ENCODE results near the gene ZDBF2.

Gene ZDBF2

DNA sequence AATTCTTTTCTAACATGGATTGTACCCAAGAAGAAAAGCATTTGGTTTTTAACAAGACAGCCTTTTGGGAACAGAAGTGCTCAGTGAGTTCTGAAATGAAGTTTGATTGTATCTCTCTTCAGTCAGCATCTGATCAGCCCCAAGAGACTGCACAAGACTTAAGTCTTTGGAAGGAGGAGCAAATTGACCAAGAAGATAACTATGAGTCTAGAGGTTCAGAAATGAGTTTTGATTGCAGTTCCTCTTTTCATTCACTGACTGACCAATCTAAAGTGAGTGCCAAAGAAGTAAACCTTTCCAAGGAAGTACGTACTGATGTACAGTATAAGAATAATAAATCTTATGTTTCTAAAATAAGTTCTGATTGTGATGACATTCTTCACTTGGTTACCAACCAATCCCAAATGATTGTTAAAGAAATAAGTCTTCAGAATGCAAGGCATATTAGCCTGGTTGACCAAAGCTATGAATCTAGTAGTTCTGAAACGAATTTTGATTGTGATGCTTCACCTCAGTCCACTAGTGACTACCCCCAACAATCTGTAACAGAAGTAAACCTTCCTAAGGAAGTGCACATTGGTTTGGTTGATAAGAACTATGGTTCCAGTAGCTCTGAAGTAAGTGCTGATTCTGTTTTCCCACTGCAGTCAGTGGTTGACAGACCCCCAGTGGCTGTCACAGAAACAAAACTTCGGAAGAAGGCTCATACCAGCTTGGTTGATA lies 31.2 kb downstream of the ZDBF2 start:
- Histone ChIP-seq H3K36me3 (ENCODE audit: control insufficient read depth, insufficient read depth, low read length) (no peaks in the 10 kb centered on the region), H3K9ac (ENCODE audit: low read length) (no peak overlapping the region), H3K27ac (ENCODE audit: low read depth, low read length) (no peak overlapping the region), H3K4me3 (ENCODE audit: low read length) (no peak overlapping the region), H3K27me3 (ENCODE audit: control insufficient read depth, insufficient read depth, low read length) (no peaks in the 10 kb centered on the region), H3K4me1 (ENCODE audit: control insufficient read depth, insufficient read depth, low read length) (no peaks in the 10 kb centered on the region)

DNA sequence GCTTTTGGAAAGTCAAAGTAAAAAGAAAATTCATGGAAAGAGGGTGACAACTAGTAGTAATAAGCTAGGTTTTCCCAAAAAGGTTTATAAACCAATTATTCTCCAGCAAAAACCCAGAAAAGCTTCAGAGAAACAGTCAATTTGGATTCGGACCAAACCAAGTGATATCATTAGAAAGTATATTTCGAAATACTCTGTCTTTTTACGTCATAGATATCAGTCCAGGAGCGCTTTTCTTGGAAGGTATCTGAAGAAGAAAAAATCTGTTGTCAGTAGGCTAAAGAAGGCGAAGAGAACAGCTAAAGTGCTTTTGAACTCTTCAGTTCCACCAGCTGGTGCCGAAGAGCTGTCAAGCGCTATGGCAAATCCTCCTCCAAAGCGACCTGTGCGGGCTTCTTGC lies 36.6 kb downstream of the ZDBF2 start:
- no peak overlapping the region for H3K4me3 ChIP-seq (ENCODE audit: low read length)
- H3K27me3 ChIP-seq (ENCODE audit: control insufficient read depth, insufficient read depth, low read length), result no peaks in the 10 kb centered on the region
- no peaks in the 10 kb centered on the region for H3K36me3 ChIP-seq (ENCODE audit: control insufficient read depth, insufficient read depth, low read length)
- no peaks in the 10 kb centered on the region for H3K4me1 ChIP-seq (ENCODE audit: control insufficient read depth, insufficient read depth, low read length)
- H3K27ac ChIP-seq (ENCODE audit: low read depth, low read length), result no peak overlapping the region
- H3K9ac ChIP-seq (ENCODE audit: low read length), result no peak overlapping the region

DNA sequence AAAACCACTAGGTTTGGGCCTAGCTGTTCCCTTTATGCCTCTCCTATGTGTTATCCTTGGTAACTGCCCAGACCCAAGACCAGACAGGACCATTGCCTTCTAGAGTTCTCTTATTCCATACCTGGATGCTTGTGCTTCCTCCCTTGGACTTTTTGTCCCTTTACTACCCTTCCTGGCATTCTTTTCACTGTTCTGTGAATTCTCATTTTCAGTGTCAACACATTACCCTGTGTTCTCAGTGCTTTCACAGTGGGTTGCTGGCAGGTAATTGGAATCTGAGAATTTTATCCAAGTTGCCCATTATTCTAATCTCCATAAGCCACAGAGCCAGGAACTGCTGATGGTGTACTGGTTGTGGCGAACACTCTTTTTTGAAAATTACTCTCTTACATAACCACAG lies 41.7 kb downstream of the ZDBF2 start:
- H3K27me3 ChIP-seq (ENCODE audit: control insufficient read depth, insufficient read depth, low read length), result no peaks in the 10 kb centered on the region
- H3K4me3 ChIP-seq (ENCODE audit: low read length), result no peak overlapping the region
- H3K9ac ChIP-seq (ENCODE audit: low read length), result no peak overlapping the region
- no peaks in the 10 kb centered on the region for H3K36me3 ChIP-seq (ENCODE audit: control insufficient read depth, insufficient read depth, low read length)
- no peaks in the 10 kb centered on the region for H3K4me1 ChIP-seq (ENCODE audit: control insufficient read depth, insufficient read depth, low read length)
- H3K27ac ChIP-seq (ENCODE audit: low read depth, low read length), result no peak overlapping the region

DNA sequence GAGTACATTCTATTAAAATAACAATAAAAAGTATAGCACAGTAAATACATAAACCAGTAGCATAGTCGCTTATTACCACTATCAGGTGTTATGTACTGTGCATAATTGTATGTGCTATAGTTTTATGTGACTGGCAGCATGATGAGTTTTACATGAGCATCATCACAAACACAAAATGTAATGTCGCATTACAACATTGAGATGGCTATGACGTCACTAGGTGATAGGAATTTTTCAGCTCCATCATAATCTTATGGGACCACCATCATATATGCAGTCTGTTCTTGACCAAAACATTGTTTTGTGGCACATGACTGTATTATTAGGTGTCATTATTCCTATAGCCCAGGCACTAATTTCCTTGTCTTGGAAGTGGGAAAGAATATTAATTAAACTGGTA lies 48.6 kb downstream of the ZDBF2 start:
- no peak overlapping the region for H3K9ac ChIP-seq (ENCODE audit: low read length)
- H3K4me1 ChIP-seq (ENCODE audit: control insufficient read depth, insufficient read depth, low read length), result no peaks in the 10 kb centered on the region
- no peaks in the 10 kb centered on the region for H3K27me3 ChIP-seq (ENCODE audit: control insufficient read depth, insufficient read depth, low read length)
- no peak overlapping the region for H3K27ac ChIP-seq (ENCODE audit: low read depth, low read length)
- no peak overlapping the region for H3K4me3 ChIP-seq (ENCODE audit: low read length)
- no peaks in the 10 kb centered on the region for H3K36me3 ChIP-seq (ENCODE audit: control insufficient read depth, insufficient read depth, low read length)

DNA sequence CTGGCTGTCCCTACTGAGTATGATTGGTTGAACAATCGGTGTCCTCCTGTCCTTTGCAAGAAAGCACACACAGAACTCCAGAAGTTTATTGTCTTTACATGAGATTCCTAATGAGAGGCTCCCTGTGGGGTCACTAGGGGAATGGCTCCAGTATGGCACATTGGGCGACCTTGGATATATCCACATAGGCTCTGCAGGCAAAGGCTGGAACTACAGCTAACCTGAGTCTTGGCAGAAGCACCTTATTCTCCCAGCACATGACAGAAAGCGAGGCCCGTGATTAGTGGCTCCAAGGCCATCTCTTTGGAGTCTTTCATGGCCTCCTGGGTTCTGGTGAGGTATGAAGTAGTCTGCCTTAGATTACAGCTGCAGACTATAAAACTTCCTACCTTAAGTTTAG lies 49.0 kb downstream of the ZDBF2 start:
- no peak overlapping the region for H3K27ac ChIP-seq (ENCODE audit: low read depth, low read length)
- H3K4me3 ChIP-seq (ENCODE audit: low read length), result no peak overlapping the region
- H3K36me3 ChIP-seq (ENCODE audit: control insufficient read depth, insufficient read depth, low read length), result no peaks in the 10 kb centered on the region
- H3K27me3 ChIP-seq (ENCODE audit: control insufficient read depth, insufficient read depth, low read length), result no peaks in the 10 kb centered on the region
- H3K9ac ChIP-seq (ENCODE audit: low read length), result no peak overlapping the region
- no peaks in the 10 kb centered on the region for H3K4me1 ChIP-seq (ENCODE audit: control insufficient read depth, insufficient read depth, low read length)

DNA sequence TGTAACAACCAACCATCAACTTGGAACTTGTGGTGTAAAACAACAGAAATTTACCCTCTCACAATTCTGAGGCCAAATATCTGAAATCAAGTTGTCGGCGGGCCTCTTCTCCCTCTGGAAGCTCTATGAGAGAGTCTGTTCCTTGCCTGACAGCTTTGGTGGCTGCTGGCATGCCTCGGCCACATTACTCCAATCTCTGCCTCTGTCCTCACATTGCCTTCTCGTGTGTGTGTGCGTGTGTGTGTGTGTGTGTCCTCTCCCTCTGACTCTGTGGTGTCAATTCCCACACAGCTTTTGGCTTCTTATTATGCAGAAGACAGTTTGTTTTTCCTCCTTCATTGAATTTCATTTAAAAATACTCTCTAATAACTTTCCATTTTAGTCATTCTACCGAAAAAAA lies 50.4 kb downstream of the ZDBF2 start:
- H3K9ac ChIP-seq (ENCODE audit: low read length), result no peak overlapping the region
- H3K4me1 ChIP-seq (ENCODE audit: control insufficient read depth, insufficient read depth, low read length), result no peaks in the 10 kb centered on the region
- H3K4me3 ChIP-seq (ENCODE audit: low read length), result no peak overlapping the region

DNA sequence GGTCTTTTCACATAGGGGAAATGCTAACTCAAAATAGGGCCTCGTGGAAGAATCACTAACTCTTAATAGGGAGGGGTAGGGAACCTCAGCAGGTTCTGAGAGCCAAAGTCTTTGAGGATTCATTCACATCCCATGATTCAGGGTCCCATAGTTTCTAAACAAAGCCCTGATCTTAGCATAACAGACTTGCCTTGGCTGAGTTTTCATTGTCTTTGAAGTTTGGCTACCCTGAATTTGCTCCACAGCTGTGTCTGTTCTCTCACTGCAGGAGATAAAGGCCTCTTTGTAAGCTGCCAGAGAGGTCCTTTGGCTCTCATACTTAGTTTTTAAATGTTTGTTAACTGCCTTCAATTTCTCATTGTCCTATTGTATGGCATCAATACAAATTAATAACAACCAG lies 54.5 kb downstream of the ZDBF2 start:
- H3K27me3 ChIP-seq (ENCODE audit: control insufficient read depth, insufficient read depth, low read length), result no peaks in the 10 kb centered on the region
- no peaks in the 10 kb centered on the region for H3K4me1 ChIP-seq (ENCODE audit: control insufficient read depth, insufficient read depth, low read length)
- no peak overlapping the region for H3K27ac ChIP-seq (ENCODE audit: low read depth, low read length)
- H3K36me3 ChIP-seq (ENCODE audit: control insufficient read depth, insufficient read depth, low read length), result no peaks in the 10 kb centered on the region
- no peak overlapping the region for H3K4me3 ChIP-seq (ENCODE audit: low read length)
- no peak overlapping the region for H3K9ac ChIP-seq (ENCODE audit: low read length)

More for the DNA sequence above, 50.4 kb downstream of the ZDBF2 start:
- Histone ChIP-seq H3K27ac (ENCODE audit: low read depth, low read length) (no peak overlapping the region), H3K27me3 (ENCODE audit: control insufficient read depth, insufficient read depth, low read length) (no peaks in the 10 kb centered on the region), H3K36me3 (ENCODE audit: control insufficient read depth, insufficient read depth, low read length) (no peaks in the 10 kb centered on the region)

DNA sequence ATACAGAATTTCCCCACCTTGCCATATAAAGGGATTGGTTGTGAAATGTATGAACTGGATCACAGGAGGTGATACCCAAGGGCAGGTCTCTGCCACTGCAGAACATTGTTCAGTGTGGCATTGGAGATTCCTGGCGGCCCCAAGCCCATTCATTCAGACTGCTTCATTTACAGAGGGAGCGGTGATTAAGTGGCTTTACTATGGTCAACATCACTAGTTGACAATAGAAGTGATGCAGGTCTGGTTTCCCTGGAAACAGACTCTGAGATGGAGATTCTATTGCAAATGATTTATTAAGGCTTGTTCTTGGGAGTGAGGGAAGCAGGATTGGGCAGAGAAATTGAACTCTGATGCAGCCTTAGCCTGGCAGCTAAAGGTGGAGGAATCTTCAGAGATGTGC lies 62.4 kb downstream of the ZDBF2 start:
- no peaks in the 10 kb centered on the region for H3K36me3 ChIP-seq (ENCODE audit: control insufficient read depth, insufficient read depth, low read length)
- H3K27ac ChIP-seq (ENCODE audit: low read depth, low read length), result no peak overlapping the region
- no peaks in the 10 kb centered on the region for H3K4me1 ChIP-seq (ENCODE audit: control insufficient read depth, insufficient read depth, low read length)
- H3K9ac ChIP-seq (ENCODE audit: low read length), result no peak overlapping the region
- H3K4me3 ChIP-seq (ENCODE audit: low read length), result no peak overlapping the region
- H3K27me3 ChIP-seq (ENCODE audit: control insufficient read depth, insufficient read depth, low read length), result no peaks in the 10 kb centered on the region

DNA sequence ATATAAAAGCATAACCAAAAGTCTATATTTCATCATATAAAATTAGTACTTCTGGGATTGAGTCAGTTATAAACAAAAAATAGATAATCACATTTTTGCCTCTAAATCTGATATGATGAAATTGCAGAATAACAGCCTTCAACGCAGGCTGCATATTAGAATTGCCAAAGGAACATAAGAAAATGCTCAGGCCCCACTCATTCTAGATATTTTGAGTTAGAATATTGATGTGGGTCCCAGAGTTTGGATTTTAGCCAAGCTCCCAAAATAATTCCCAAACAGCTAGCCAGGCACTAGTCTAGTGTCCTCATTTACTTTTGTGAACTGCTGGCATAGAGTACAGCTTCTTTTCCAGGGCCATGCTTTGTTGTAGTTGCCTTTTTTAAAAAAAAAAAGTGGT lies 63.5 kb downstream of the ZDBF2 start:
- Histone ChIP-seq H3K27me3 (ENCODE audit: control insufficient read depth, insufficient read depth, low read length) (no peaks in the 10 kb centered on the region), H3K27ac (ENCODE audit: low read depth, low read length) (no peak overlapping the region), H3K4me3 (ENCODE audit: low read length) (no peak overlapping the region), H3K36me3 (ENCODE audit: control insufficient read depth, insufficient read depth, low read length) (no peaks in the 10 kb centered on the region), H3K4me1 (ENCODE audit: control insufficient read depth, insufficient read depth, low read length) (no peaks in the 10 kb centered on the region), H3K9ac (ENCODE audit: low read length) (no peak overlapping the region)

DNA sequence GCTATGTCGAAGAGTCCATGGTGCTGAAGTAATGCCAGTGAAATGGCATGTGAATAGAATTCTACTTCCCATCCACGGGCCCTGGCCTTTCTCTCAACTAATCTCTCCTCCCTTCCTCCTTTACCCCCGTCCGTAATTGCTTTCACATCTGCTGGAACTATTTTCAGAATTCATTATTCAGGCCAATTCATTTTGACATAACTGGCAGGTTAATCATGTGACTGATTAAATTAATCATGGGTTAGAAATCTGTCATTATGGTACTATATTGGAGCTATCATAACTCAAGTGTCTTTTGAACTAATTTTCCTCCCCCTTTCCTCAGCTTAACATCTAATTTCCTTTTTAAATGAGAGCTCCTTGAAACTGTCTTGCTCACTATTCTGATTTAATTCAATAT lies 66.9 kb downstream of the ZDBF2 start:
- Histone ChIP-seq H3K27me3 (ENCODE audit: control insufficient read depth, insufficient read depth, low read length) (no peaks in the 10 kb centered on the region), H3K27ac (ENCODE audit: low read depth, low read length) (no peak overlapping the region), H3K4me1 (ENCODE audit: control insufficient read depth, insufficient read depth, low read length) (no peaks in the 10 kb centered on the region)

DNA sequence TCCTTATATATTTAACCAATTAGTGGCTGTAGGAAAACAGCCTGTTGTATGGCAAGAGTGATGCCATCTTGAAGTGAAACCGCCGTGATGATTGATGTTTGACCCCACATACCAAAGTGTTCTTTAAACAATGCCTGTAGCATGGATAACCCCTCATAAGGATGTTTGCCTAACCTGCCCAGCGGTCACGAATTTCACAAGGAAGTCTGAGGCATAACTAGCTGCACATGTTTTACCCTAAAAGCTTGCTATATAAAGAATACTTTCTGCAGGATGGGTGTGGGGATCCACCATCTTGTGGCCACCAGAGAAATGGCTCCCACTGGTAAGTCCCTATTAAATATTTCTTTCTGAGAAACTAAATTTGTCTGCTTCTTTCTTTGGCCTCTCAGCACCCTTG lies 68.7 kb downstream of the ZDBF2 start:
- Histone ChIP-seq H3K27ac (ENCODE audit: low read depth, low read length) (no peak overlapping the region), H3K27me3 (ENCODE audit: control insufficient read depth, insufficient read depth, low read length) (no peaks in the 10 kb centered on the region), H3K36me3 (ENCODE audit: control insufficient read depth, insufficient read depth, low read length) (no peaks in the 10 kb centered on the region), H3K4me3 (ENCODE audit: low read length) (no peak overlapping the region), H3K9ac (ENCODE audit: low read length) (no peak overlapping the region), H3K4me1 (ENCODE audit: control insufficient read depth, insufficient read depth, low read length) (no peaks in the 10 kb centered on the region)

More for the DNA sequence above, 66.9 kb downstream of the ZDBF2 start:
- Histone ChIP-seq H3K9ac (ENCODE audit: low read length) (no peak overlapping the region), H3K36me3 (ENCODE audit: control insufficient read depth, insufficient read depth, low read length) (no peaks in the 10 kb centered on the region), H3K4me3 (ENCODE audit: low read length) (no peak overlapping the region)

DNA sequence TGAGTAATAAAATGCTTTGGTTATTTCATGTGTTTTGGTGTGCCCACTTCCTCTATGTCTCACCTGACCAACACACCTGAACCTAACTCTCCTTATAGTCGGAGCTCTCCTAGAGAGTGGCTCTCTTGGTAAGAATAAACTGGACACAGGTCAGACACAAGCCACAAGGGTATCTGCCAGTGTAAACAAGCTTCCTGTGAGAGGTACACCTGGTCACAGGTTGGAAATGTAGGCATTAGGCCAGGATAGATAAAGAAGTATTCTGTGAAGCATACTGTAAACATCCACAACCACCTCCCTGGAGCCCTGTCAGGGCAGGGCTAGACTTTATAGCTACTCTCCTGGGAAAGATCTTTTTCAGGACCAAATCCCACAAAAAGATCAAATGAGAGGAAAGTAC lies 69.4 kb downstream of the ZDBF2 start:
- no peak overlapping the region for H3K4me3 ChIP-seq (ENCODE audit: low read length)
- H3K27ac ChIP-seq (ENCODE audit: low read depth, low read length), result no peak overlapping the region
- no peak overlapping the region for H3K9ac ChIP-seq (ENCODE audit: low read length)
- no peaks in the 10 kb centered on the region for H3K36me3 ChIP-seq (ENCODE audit: control insufficient read depth, insufficient read depth, low read length)
- no peaks in the 10 kb centered on the region for H3K4me1 ChIP-seq (ENCODE audit: control insufficient read depth, insufficient read depth, low read length)
- no peaks in the 10 kb centered on the region for H3K27me3 ChIP-seq (ENCODE audit: control insufficient read depth, insufficient read depth, low read length)

DNA sequence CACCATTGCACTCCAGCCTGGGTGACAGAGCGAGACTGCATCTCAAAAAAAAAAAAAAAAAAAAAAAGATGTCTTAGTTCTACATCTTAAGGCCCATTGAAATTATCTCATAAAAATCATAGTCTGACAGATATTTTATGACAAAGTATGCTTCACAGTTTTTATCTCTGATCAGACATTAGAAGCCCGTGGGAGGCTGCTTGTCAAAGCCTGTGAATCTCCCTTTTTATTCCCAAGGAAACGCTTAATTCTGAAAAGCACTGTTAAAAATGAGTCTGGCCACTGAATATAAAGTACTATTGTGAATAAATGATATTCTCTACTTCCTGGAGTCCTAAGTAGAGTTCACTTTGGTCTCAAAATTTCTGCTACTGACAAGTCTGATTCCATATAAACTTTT lies 71.1 kb downstream of the ZDBF2 start:
- Histone ChIP-seq H3K4me1 (ENCODE audit: control insufficient read depth, insufficient read depth, low read length) (no peaks in the 10 kb centered on the region), H3K27ac (ENCODE audit: low read depth, low read length) (no peak overlapping the region), H3K9ac (ENCODE audit: low read length) (no peak overlapping the region), H3K27me3 (ENCODE audit: control insufficient read depth, insufficient read depth, low read length) (no peaks in the 10 kb centered on the region), H3K4me3 (ENCODE audit: low read length) (no peak overlapping the region), H3K36me3 (ENCODE audit: control insufficient read depth, insufficient read depth, low read length) (no peaks in the 10 kb centered on the region)
